Measurements from ENCODE around the gene ABCA3. TPM values are rescaled to one million over a fixed set of nuclear protein-coding genes. Genes with fewer than 3 reads are reported as not detected.

The ABCA3 gene
- total RNA-seq, 1 experiment from 2014 or later, result 58.4 TPM

GRCh38 chr16:2337431-2338296, 2.9 kb downstream of the ABCA3 start:
- CTCF ChIA-PET, result interaction anchor here (0.6 to 0.7 kb wide), 2 partner anchors 113 to 124 kb away, joined by 4 read pairs; no protein-coding TSS in a partner anchor

More at GRCh38 chr16:2337431-2338296, 2.9 kb downstream of the ABCA3 start:
- no peaks in the 10 kb centered on the region for H3K9me3 ChIP-seq (ENCODE audit: control insufficient read depth, insufficient read depth, low read depth, low read length)
- H3K4me1 ChIP-seq (ENCODE audit: control insufficient read depth, insufficient read depth, low read length), result peaks cover 18% of the 10 kb centered on the region
- no TSS peak for BruUV-seq (replicated peaks)
- no peak overlapping the region for H3K4me3 ChIP-seq (ENCODE audit: low read depth in 2 of 2, low read length in 2 of 2)
- H3K27ac ChIP-seq (ENCODE audit: low read length), result peak overlapping the region; percentile 44
- H3K27me3 ChIP-seq (ENCODE audit: control insufficient read depth, insufficient read depth, low read length), result no peaks in the 10 kb centered on the region
- no peaks in the 10 kb centered on the region for H3K36me3 ChIP-seq (ENCODE audit: control insufficient read depth, insufficient read depth, low read length)
- in situ Hi-C loops (cut with HindIII; ENCODE audit: low pct_unique_long_range_greater_than_20kb, low sequenced_read_pairs), result no loop called here
- intact Hi-C loops (cut with micrococcal nuclease; ENCODE audit: unreplicated experiment), result no loop called here
- ATAC-seq (no peak), DNase-seq (ENCODE audit: low read depth, low spot score) (no peak)
- POLR2A ChIA-PET, result interaction anchor here (0.5 to 0.7 kb wide), 4 partner anchors 9 to 52 kb away, joined by 3 to 4 read pairs (median 4); no protein-coding TSS in a partner anchor
- TF ChIP-seq CTCF (IDR thresholded peaks at IDR 0.05) (no peak), SIN3A (IDR thresholded peaks at IDR 0.05; ENCODE audit: borderline replicate concordance, insufficient read depth, low read depth, low read length) (no peak), POLR2AphosphoS5 (IDR thresholded peaks at IDR 0.05; ENCODE audit: low read depth, low read length) (no peak), REST (IDR thresholded peaks at IDR 0.05; ENCODE audit: insufficient read depth in 1 of 2, low read depth in 2 of 2, low read length in 1 of 2) (no peak)
